ENCODE data around the gene DCC.

Gene DCC

DNA sequence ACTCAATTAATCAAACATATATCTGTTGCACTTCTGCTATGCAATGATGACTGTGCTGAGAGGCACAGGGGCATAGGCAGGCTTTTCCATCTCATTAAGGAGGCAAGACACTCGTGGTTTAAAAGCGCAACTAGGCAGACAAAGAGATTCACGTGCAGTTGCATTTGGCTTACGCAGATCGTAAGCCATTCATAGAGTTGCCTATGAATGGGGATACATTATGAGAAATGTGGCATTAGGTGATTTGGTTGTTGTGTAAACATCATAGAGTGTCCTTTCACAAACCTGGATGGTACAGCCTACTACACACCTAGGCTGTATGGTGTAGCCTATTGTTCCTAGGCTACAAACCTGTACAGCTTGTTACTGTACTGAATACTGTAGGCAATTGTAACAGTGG lies 284.7 kb downstream of the DCC start:
- Mint-ChIP-seq H3K36me3 (no peaks in the 10 kb centered on the region), H3K4me3 (no peak overlapping the region), H3K27me3 (no peaks in the 10 kb centered on the region), H3K9me3 (no peaks in the 10 kb centered on the region), H3K27ac (no peak overlapping the region), H3K4me1 (no peaks in the 10 kb centered on the region)
- ATAC-seq (ENCODE audit: low read depth) (no peak), DNase-seq (ENCODE audit: low spot score in 2 of 2) (no peak)

DNA sequence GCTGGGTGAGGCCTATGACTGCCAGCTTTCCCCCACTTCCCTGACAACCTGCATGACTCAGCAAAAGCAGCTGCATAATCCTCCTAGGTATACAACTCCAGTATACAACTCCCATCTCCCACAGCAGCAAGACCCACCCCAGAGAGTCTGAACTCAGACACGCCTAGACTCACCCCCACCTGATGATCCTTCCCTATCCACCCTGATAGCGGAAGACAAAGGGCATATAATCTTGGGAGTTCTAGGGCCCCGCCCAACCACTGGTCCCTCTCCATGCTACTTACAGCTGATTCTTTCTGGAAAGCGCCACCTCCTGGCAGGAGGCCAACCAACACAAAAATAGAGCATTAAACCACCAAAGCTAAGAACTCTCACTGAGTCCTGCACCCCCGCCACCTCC lies 296.5 kb downstream of the DCC start:
- H3K9me3 Mint-ChIP-seq, result peaks cover 7% of the 10 kb centered on the region
- no peak for DNase-seq (ENCODE audit: low spot score in 2 of 2)
- H3K36me3 Mint-ChIP-seq, result no peaks in the 10 kb centered on the region
- peaks cover 4% of the 10 kb centered on the region for H3K27me3 Mint-ChIP-seq
- H3K4me1 Mint-ChIP-seq, result no peaks in the 10 kb centered on the region
- H3K4me3 Mint-ChIP-seq, result no peak overlapping the region
- no peak for ATAC-seq (ENCODE audit: low read depth)
- no peak overlapping the region for H3K27ac Mint-ChIP-seq

GRCh38 chr18:52648201-52648600 lies 308.2 kb downstream of the DCC start:
- Mint-ChIP-seq H3K27me3 (no peaks in the 10 kb centered on the region), H3K4me3 (no peak overlapping the region), H3K9me3 (peaks cover 13% of the 10 kb centered on the region), H3K27ac (no peak overlapping the region), H3K4me1 (no peaks in the 10 kb centered on the region), H3K36me3 (no peaks in the 10 kb centered on the region)
- ATAC-seq (ENCODE audit: low read depth) (no peak), DNase-seq (ENCODE audit: low spot score in 2 of 2) (no peak)

- Mint-ChIP-seq H3K27ac (no peak overlapping the region), H3K9me3 (peaks cover 8% of the 10 kb centered on the region), H3K36me3 (no peaks in the 10 kb centered on the region), H3K4me3 (no peak overlapping the region), H3K27me3 (no peaks in the 10 kb centered on the region), H3K4me1 (no peaks in the 10 kb centered on the region)
- ATAC-seq (ENCODE audit: low read depth), result no peak
- DNase-seq (ENCODE audit: low spot score in 2 of 2), result no peak
Measured at GRCh38 chr18:52652391-52652790, 312.4 kb downstream of the DCC start.

- Mint-ChIP-seq H3K4me3 (no peak overlapping the region), H3K36me3 (no peaks in the 10 kb centered on the region), H3K9me3 (peaks cover 2% of the 10 kb centered on the region), H3K27me3 (peaks cover 2% of the 10 kb centered on the region), H3K4me1 (no peaks in the 10 kb centered on the region), H3K27ac (no peak overlapping the region)
- DNase-seq (ENCODE audit: low spot score in 2 of 2) (no peak), ATAC-seq (ENCODE audit: low read depth) (no peak)
Measured at GRCh38 chr18:52657043-52657805, 317.2 kb downstream of the DCC start.

DNA sequence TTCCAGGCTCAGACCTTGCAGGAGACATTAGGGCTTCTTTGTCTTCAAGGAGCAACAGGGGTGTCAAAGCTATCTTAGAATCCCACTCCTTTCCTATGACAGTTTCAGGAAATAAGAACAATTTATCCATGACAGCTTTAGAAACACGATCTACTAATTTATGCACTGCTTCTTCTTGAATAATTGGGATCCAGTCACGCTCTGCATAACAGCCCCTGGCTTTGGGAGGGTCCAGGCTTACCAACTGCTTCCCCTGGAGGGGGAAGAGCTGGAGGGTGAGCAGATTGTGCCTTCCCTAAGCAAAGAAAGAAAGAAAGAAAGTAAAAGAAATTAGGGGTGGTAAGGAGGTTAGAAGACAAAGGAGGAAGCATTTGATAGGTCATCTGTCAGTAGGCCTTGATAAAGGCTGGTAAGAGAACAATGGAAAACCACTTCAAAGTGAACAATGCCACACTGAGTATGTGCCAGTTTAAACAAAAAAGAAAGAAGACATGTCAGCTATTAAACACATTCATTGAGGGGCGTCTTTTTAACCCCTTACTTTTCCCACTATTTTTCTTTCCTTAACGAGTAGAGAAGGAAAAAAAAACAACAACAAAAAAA lies 327.6 kb downstream of the DCC start:
- Mint-ChIP-seq H3K9me3 (peaks cover 5% of the 10 kb centered on the region), H3K27ac (no peak overlapping the region), H3K4me1 (no peaks in the 10 kb centered on the region), H3K36me3 (no peaks in the 10 kb centered on the region), H3K4me3 (no peak overlapping the region), H3K27me3 (no peaks in the 10 kb centered on the region)
- ATAC-seq (ENCODE audit: low read depth) (no peak), DNase-seq (ENCODE audit: low spot score in 2 of 2) (no peak)

- H3K4me3 Mint-ChIP-seq, result no peak overlapping the region
- H3K27me3 Mint-ChIP-seq, result no peaks in the 10 kb centered on the region
- H3K9me3 Mint-ChIP-seq, result peaks cover 4% of the 10 kb centered on the region
- H3K27ac Mint-ChIP-seq, result no peak overlapping the region
- no peak for DNase-seq (ENCODE audit: low spot score in 2 of 2)
- H3K4me1 Mint-ChIP-seq, result no peaks in the 10 kb centered on the region
- ATAC-seq (ENCODE audit: low read depth), result no peak
- no peaks in the 10 kb centered on the region for H3K36me3 Mint-ChIP-seq
Measured at GRCh38 chr18:52670896-52671295, 330.9 kb downstream of the DCC start.

- no peak overlapping the region for H3K27ac Mint-ChIP-seq
- no peak for ATAC-seq (ENCODE audit: low read depth)
Measured at GRCh38 chr18:52678034-52678433, 338.0 kb downstream of the DCC start.

DNA sequence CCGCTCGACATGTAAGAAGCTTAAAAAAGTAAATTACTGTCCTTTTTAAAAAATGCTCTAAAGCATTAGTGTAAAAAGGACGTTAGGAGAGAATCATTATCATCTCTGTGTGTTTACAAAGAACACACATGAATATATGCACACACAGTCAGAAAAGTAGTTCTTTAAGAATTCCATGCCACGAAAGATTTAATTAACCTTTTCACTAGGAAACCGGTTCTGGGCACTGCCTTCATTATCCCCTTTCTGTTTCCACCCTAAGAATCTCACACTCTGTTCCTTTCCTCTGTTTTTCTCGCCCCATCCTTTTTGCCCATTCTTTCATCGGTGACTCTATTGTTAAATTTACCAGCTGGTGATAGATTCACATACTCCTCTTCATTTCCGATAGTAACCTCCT lies 338.6 kb downstream of the DCC start:
- Mint-ChIP-seq H3K36me3 (no peaks in the 10 kb centered on the region), H3K4me3 (no peak overlapping the region), H3K9me3 (peaks cover 2% of the 10 kb centered on the region), H3K27me3 (no peaks in the 10 kb centered on the region), H3K27ac (no peak overlapping the region), H3K4me1 (no peaks in the 10 kb centered on the region)
- no peak for DNase-seq (ENCODE audit: low spot score in 2 of 2)
- no peak for ATAC-seq (ENCODE audit: low read depth)

More at GRCh38 chr18:52678034-52678433, 338.0 kb downstream of the DCC start:
- Mint-ChIP-seq H3K4me3 (no peak overlapping the region), H3K36me3 (no peaks in the 10 kb centered on the region), H3K27me3 (no peaks in the 10 kb centered on the region), H3K4me1 (no peaks in the 10 kb centered on the region), H3K9me3 (peaks cover 2% of the 10 kb centered on the region)
- no peak for DNase-seq (ENCODE audit: low spot score in 2 of 2)

DNA sequence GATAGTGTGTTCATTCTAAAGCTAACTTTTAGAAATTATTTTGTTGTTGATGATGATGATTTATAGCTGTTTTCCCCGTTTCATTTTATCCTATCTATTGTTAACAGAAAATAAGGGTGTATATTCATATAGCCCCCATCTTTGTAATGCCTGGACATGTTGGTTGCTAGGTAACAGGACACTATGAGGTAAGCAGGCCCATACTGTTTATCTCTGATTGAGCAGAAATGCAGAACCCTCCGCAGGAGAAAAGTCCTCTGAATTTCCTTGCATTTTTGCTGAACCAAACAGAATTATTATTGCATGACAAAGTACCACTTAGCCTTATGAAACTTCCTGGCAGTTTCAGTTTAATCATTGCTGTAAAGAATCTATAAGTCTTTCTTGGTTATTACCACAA lies 339.4 kb downstream of the DCC start:
- DNase-seq (ENCODE audit: low spot score in 2 of 2), result no peak
- Mint-ChIP-seq H3K27me3 (no peaks in the 10 kb centered on the region), H3K4me1 (no peaks in the 10 kb centered on the region), H3K36me3 (no peaks in the 10 kb centered on the region), H3K4me3 (no peak overlapping the region), H3K9me3 (peaks cover 2% of the 10 kb centered on the region), H3K27ac (no peak overlapping the region)
- no peak for ATAC-seq (ENCODE audit: low read depth)

DNA sequence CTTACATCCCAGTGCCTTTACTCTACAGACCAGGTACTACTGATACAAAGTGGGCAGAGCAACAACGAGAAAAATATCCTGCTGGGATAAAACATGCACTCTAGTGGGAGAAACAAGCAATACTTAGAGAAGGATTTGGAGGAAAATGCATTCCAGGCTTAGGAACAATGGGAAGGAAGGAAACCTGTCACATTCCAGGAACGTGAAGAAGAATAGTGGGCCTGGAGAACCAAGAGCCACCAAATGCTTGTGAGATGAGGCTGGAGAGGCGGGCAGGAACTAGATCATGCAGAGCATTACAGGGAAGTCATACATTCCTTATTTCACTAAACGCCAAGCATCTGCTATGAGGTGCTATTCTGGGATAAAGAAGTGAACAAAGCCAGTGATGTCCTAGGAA lies 342.3 kb downstream of the DCC start:
- Mint-ChIP-seq H3K36me3 (no peaks in the 10 kb centered on the region), H3K4me3 (no peak overlapping the region), H3K4me1 (no peaks in the 10 kb centered on the region), H3K27ac (no peak overlapping the region), H3K9me3 (peaks cover 2% of the 10 kb centered on the region), H3K27me3 (no peaks in the 10 kb centered on the region)
- ATAC-seq (ENCODE audit: low read depth) (no peak), DNase-seq (ENCODE audit: low spot score in 2 of 2) (no peak)

GRCh38 chr18:52685316-52685715 lies 345.3 kb downstream of the DCC start:
- no peaks in the 10 kb centered on the region for H3K4me1 Mint-ChIP-seq
- no peaks in the 10 kb centered on the region for H3K9me3 Mint-ChIP-seq
- H3K27me3 Mint-ChIP-seq, result no peaks in the 10 kb centered on the region
- no peaks in the 10 kb centered on the region for H3K36me3 Mint-ChIP-seq
- no peak overlapping the region for H3K4me3 Mint-ChIP-seq
- ATAC-seq (ENCODE audit: low read depth) (no peak), DNase-seq (ENCODE audit: low spot score in 2 of 2) (no peak)
- no peak overlapping the region for H3K27ac Mint-ChIP-seq

DNA sequence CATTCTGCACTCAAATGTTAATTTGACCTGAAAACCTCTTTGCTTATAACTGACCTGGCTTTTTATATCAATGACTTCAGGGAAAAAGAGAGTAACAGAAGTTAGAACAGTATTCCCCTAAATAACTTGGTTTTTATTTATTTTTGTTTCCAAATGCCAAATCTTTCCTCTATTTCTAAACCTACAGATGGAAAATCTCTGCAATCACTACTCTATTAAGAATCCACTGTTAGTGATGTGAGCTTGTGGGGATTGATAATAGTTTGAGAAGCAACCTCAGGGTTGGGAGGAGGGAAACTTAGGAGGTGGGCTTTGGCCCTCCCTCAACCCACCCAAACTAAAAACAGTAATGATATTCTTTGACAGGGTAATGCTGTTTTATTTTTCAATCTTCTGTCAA lies 351.8 kb downstream of the DCC start:
- no peak for ATAC-seq (ENCODE audit: low read depth)
- Mint-ChIP-seq H3K4me1 (no peaks in the 10 kb centered on the region), H3K36me3 (no peaks in the 10 kb centered on the region), H3K27ac (no peak overlapping the region), H3K4me3 (no peak overlapping the region), H3K9me3 (no peaks in the 10 kb centered on the region), H3K27me3 (no peaks in the 10 kb centered on the region)
- DNase-seq (ENCODE audit: low spot score in 2 of 2), result no peak

DNA sequence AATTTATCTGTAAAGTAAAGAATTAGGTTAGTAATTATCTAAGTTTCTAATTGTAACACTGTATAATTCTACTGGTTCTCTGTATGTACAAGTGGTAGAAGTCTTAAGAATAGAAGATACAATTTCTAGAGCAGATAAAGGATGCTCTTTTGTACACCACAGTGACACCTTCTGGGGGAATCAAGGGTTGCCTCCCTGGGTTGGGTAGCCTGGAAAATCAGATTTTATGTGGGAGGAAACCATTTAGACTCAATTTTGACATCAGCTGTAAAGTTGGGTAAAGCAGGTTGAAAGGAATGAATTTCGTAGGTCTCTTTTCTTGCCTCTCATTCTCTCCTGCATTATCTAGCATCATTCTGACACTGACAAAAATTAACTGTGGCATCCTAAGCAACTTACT lies 354.8 kb downstream of the DCC start:
- no peaks in the 10 kb centered on the region for H3K27me3 Mint-ChIP-seq
- H3K36me3 Mint-ChIP-seq, result no peaks in the 10 kb centered on the region
- no peaks in the 10 kb centered on the region for H3K9me3 Mint-ChIP-seq
- H3K27ac Mint-ChIP-seq, result no peak overlapping the region
- no peak overlapping the region for H3K4me3 Mint-ChIP-seq
- H3K4me1 Mint-ChIP-seq, result no peaks in the 10 kb centered on the region
- ATAC-seq (ENCODE audit: low read depth) (no peak), DNase-seq (ENCODE audit: low spot score in 2 of 2) (no peak)

DNA sequence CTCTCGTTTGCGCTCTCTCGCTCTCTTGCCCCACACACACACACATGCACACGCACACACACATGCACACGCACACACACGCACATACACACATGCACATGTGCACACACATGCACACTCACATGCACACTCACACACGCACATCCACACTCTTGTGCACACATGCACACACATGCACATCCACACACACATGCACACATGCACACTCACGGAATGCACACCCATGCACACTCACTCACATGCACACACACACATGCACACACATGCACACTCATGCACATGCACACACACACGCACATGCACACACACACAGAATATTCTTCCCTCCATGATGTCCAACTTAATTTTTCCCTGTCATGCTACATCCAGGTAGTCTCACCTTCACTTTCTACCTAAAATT lies 360.1 kb downstream of the DCC start:
- no peak overlapping the region for H3K27ac Mint-ChIP-seq
- DNase-seq (ENCODE audit: low spot score in 2 of 2), result no peak

More for the DNA sequence above, 360.1 kb downstream of the DCC start:
- Mint-ChIP-seq H3K27me3 (peaks cover 3% of the 10 kb centered on the region), H3K4me3 (no peak overlapping the region), H3K36me3 (no peaks in the 10 kb centered on the region), H3K4me1 (no peaks in the 10 kb centered on the region), H3K9me3 (peaks cover 4% of the 10 kb centered on the region)
- ATAC-seq (ENCODE audit: low read depth), result no peak
